K562 (cell line): Measurements from ENCODE around the gene OPCML. TPM values are rescaled to one million over a fixed set of nuclear protein-coding genes. Genes with fewer than 3 reads are reported as not detected.

Experiments used
- ATAC-seq: fragments of 200-7000 bp; cut with Tn5 transposase; 3 replicates; pipeline ENCODE4 v1.9.1; 2020; ENCODE audit warnings: moderate library complexity
- BruUV-seq: library from RNA; stranded (reverse); fragments of 400-500 nt; replicated peaks from 2 replicates; lab custom pipeline; 2021; lab: Mats Ljungman, UMichigan
- CTCF ChIA-PET: fragments of 300-600 bp; formaldehyde crosslinking; extraction: SDS; loops from one replicate; lab custom pipeline; 2021; ENCODE audit warnings: low intra/inter-chr PET ratio; lab: Yijun Ruan, JAX
- POLR2A ChIA-PET: fragments of 300-600, 350-650 bp; sonication (Branson Sonifier 250); formaldehyde crosslinking; extraction: SDS; loops from one replicate; lab custom pipeline; 2021; ENCODE audit warnings: antibody characterized with exemption, inconsistent platforms; lab: Yijun Ruan, JAX
- DNase-seq, 4 experiments: peaks; one replicate each; pipeline versions ENCODE4 v3.0.0 to v3.0.0-alpha.2; 2011 to 2018; ENCODE audit warnings: low spot score in 3 of 4, mixed read lengths in 3 of 4; ENCODE audit errors: extremely low read depth in 1 of 4
- FAIRE-seq: peaks from 2 replicates; lab custom pipeline; 2011; peaks lifted over from hg19 to GRCh38; lab: Jason Lieb, UNC
- H2AFZ ChIP-seq: 2 replicates; pipeline ENCODE4 v1.6.0; 2011; ENCODE audit warnings: low read depth, low read length, control low read depth, inconsistent platforms
- H3K27ac ChIP-seq: fragments of 200-600 bp; 3 replicates; pipeline ENCODE4 v1.8.0; 2011; ENCODE audit warnings: low read depth, mild to moderate bottlenecking, control low read depth, inconsistent platforms, low read length, moderate library complexity, mixed read lengths; ENCODE audit errors: extremely low read depth
- H3K27me3 ChIP-seq, 2 experiments: fragments of 300-600 bp in 1 of 2; 2 replicates in 1 of 2; 3 replicates in 1 of 2; pipeline versions ENCODE4 v1.6.0 to v1.8.0; 2011; ENCODE audit warnings: inconsistent platforms in 2 of 2, low read length in 2 of 2, mild to moderate bottlenecking in 1 of 2, mixed read lengths in 1 of 2, moderate library complexity in 1 of 2; ENCODE audit not compliant: control insufficient read depth in 2 of 2, insufficient read depth in 2 of 2
- H3K36me3 ChIP-seq: fragments of 300-600 bp; 3 replicates; pipeline ENCODE4 v1.8.0; 2011; ENCODE audit warnings: mild to moderate bottlenecking, low read length, inconsistent platforms; ENCODE audit not compliant: control insufficient read depth, insufficient read depth
- H3K4me1 ChIP-seq, 2 experiments: fragments of 200-600 bp in 1 of 2; replicated peaks in 1 of 2; 2 replicates in 1 of 2; 3 replicates in 1 of 2; pipeline versions ENCODE4 v1.5.1 to v1.8.0; 2011; ENCODE audit warnings: inconsistent platforms in 2 of 2, low read length in 2 of 2, mild to moderate bottlenecking in 1 of 2, mixed read lengths in 1 of 2, moderate library complexity in 1 of 2; ENCODE audit not compliant: control insufficient read depth in 2 of 2, insufficient read depth in 2 of 2
- H3K4me2 ChIP-seq: 2 replicates; pipeline ENCODE4 v1.6.1; 2011; ENCODE audit warnings: low read length, control low read depth, inconsistent platforms, mixed read lengths; ENCODE audit not compliant: insufficient read depth
- H3K4me3 ChIP-seq: fragments of 200-600 bp; sonication (generic), shearing (Covaris generic); 2 replicates; pipeline ENCODE4 v1.5.1; 2016; ENCODE audit warnings: control low read depth, inconsistent platforms
- H3K79me2 ChIP-seq: fragments of 200-600 bp; 3 replicates; pipeline ENCODE4 v1.8.0; 2011; ENCODE audit warnings: low read length, inconsistent platforms; ENCODE audit not compliant: control insufficient read depth, insufficient read depth
- H3K9ac ChIP-seq, 2 experiments: 2 replicates each; pipeline versions ENCODE4 v1.6.0 to v1.6.1; 2011; ENCODE audit warnings: low read depth in 2 of 2, low read length in 2 of 2, control low read depth in 1 of 2, inconsistent platforms in 1 of 2, mild to moderate bottlenecking in 1 of 2, mixed read lengths in 1 of 2; ENCODE audit not compliant: insufficient read depth in 1 of 2
- H3K9me1 ChIP-seq: one replicate; pipeline ENCODE4 v1.6.0; 2011; ENCODE audit warnings: inconsistent platforms, mild to moderate bottlenecking, low read length, moderate library complexity; ENCODE audit not compliant: control insufficient read depth, insufficient read depth
- H3K9me3 ChIP-seq: replicated peaks from 2 replicates; pipeline ENCODE4 v1.5.1; 2011; ENCODE audit warnings: low read depth, low read length, inconsistent platforms; ENCODE audit not compliant: control insufficient read depth, insufficient read depth
- H4K20me1 ChIP-seq: replicated peaks from 2 replicates; pipeline ENCODE4 v1.6.1; 2011; ENCODE audit warnings: low read length, inconsistent platforms, mixed read lengths; ENCODE audit not compliant: control insufficient read depth, insufficient read depth
- DMBX1 ChIP-seq: fragments of 250-450 bp; sonication (Bioruptor Pico); IDR thresholded peaks from 2 replicates; pipeline ENCODE4 v1.8.0; 2022; ENCODE audit warnings: inconsistent platforms, mild to moderate bottlenecking, moderate library complexity, borderline replicate concordance
- HLTF ChIP-seq: fragments of 450-650 bp; IDR thresholded peaks from 2 replicates; pipeline ENCODE4 v1.6.1; 2016
- NBN ChIP-seq: fragments of 450-650 bp; IDR thresholded peaks from 2 replicates; pipeline ENCODE4 v1.6.1; 2016; ENCODE audit warnings: low read depth, mild to moderate bottlenecking
- NFATC3 ChIP-seq: fragments of 450-650 bp; IDR thresholded peaks from 2 replicates; pipeline ENCODE4 v1.6.1; 2017; ENCODE audit warnings: mild to moderate bottlenecking
- NUFIP1 ChIP-seq: fragments of 450-650 bp; IDR thresholded peaks from 2 replicates; pipeline ENCODE4 v1.6.1; 2018; ENCODE audit not compliant: partially characterized antibody
- SMARCC2 ChIP-seq: fragments of 450-650 bp; IDR thresholded peaks from 2 replicates; pipeline ENCODE4 v1.6.1; 2017; ENCODE audit warnings: antibody characterized with exemption, moderate library complexity, mild to moderate bottlenecking, low read depth
- WHSC1 ChIP-seq: IDR thresholded peaks from one replicate; pipeline ENCODE4 v1.6.1; 2012; ENCODE audit warnings: low read length, control low read depth, inconsistent platforms
- WGBS: fragments of 100-300 bp; shearing (Covaris generic); methylation state at CpG from one replicate; pipeline ENCODE4 v1.1.6; 2016; ENCODE audit warnings: low coverage, mixed read lengths; ENCODE audit not compliant: insufficient coverage; ENCODE audit errors: missing lambda C conversion rate; 5-methylcytosine and 5-hydroxymethylcytosine counted together
- in situ Hi-C: fragments of 300-500 bp; cut with MboI; formaldehyde crosslinking; loops from 4 replicates; pipeline ENCODE4 v1.15.0; 2018; ENCODE audit warnings: inconsistent platforms, mixed read lengths
- intact Hi-C: fragments of 100-400 bp; cut with micrococcal nuclease; formaldehyde crosslinking; loops from 2 replicates; pipeline ENCODE4 v1.14.2; 2022
- polyA plus RNA-seq, 8 experiments: library from polyadenylated mRNA; depleted of rRNA in 4 of 8; stranded (reverse) in 5 of 8; unstranded in 3 of 8; fragments of >200 nt; fragmentation: Nextera tagmentation in 2 of 8; fragmentation: Illumina TruSeq in 1 of 8; extraction: Ambion mirVana in 2 of 8; extraction: Trizol in 1 of 8; gene quantifications; 2 replicates each; pipeline versions ENCODE4 v1.2.1 to v1.2.3, GENCODE V29; 2011 to 2014; ENCODE audit warnings: inconsistent platforms in 1 of 8, missing spikeins in 1 of 8
- total RNA-seq, 7 experiments: library from RNA; depleted of rRNA in 6 of 7; stranded (reverse); fragments of >200 nt in 6 of 7; fragmentation: Illumina TruSeq in 2 of 7; extraction: Trizol in 2 of 7; gene quantifications; 2 replicates each; pipeline versions ENCODE4 v1.2.1 to v1.2.3, GENCODE V29; 2011 to 2021; ENCODE audit warnings: low replicate concordance in 1 of 7
- TF ChIP-seq, protein P1 (sequence below): fragments of 250-450 bp; sonication (Bioruptor Pico); IDR thresholded peaks from 2 replicates; pipeline ENCODE4 v1.8.0; 2022; ENCODE audit warnings: moderate library complexity, mild to moderate bottlenecking, inconsistent platforms
- TF ChIP-seq, protein P2 (sequence below): sonication (generic); formaldehyde crosslinking; IDR thresholded peaks from 2 replicates; pipeline ENCODE4 v1.8.0; 2022; ENCODE audit warnings: missing genetic modification reagents, mild to moderate bottlenecking, moderate library complexity, borderline replicate concordance
- TF ChIP-seq, protein P3 (sequence below), 2 experiments: fragments of 450-650 bp in 1 of 2; sonication (generic) in 1 of 2; formaldehyde crosslinking in 1 of 2; IDR thresholded peaks; 2 replicates each; pipeline versions ENCODE4 v1.7.1 to v1.9.0; 2016 to 2022; ENCODE audit warnings: inconsistent platforms in 1 of 2, mild to moderate bottlenecking in 1 of 2, missing genetic modification reagents in 1 of 2

The OPCML gene
- total and polyA plus RNA-seq, 9 of the 15 experiments (the other 6 are each of a cell fraction or from before 2014, with no cell fraction given), result not detected

DNA sequence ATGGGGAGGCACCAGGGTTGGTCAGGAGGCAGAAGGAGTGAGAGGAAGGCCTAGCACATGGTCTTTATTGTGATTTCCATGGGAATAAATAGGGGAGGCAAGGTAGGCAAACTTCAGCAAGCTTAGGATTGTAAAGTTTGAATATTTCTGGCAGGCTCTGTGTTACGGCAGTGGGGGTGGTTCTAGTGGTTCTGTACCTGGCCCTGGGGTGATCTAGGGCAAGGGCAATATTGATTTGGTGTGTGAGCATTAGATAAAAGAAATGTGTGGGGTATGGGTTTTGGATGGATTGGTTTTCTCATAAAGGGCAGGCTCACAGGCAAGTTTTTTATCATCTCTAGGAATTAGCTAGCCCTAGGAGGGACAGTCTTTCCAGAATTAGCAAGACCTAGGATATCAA lies 584.0 kb downstream of the OPCML start:
- Histone ChIP-seq H2AFZ (no peak overlapping the region), H3K4me3 (no peak overlapping the region), H3K36me3 (no peaks in the 10 kb centered on the region), H3K9me3 (no peaks in the 10 kb centered on the region), H3K79me2 (no peaks in the 10 kb centered on the region), H3K27ac (no peak overlapping the region), H3K27me3 (no peaks in the 10 kb centered on the region), H3K4me2 (no peak overlapping the region), H3K9me1 (no peaks in the 10 kb centered on the region), H4K20me1 (no peaks in the 10 kb centered on the region), H3K9ac (no peak overlapping the region)
- 0% methylated on average over 1 of the region's 1 CpG for WGBS
- ATAC-seq, result no peak
- BruUV-seq, result no TSS peak
- intact Hi-C loops, result no loop called here
- in situ Hi-C loops, result no loop called here
- CTCF ChIA-PET, result no interaction called here
- no peak for FAIRE-seq
- TF ChIP-seq NBN (no peak), DMBX1 (CRISPR knock-in tag) (no peak), SMARCC2 (no peak), HLTF (no peak), WHSC1 (no peak), NFATC3 (no peak), NUFIP1 (no peak)
- TF ChIP-seq, protein P1, sequence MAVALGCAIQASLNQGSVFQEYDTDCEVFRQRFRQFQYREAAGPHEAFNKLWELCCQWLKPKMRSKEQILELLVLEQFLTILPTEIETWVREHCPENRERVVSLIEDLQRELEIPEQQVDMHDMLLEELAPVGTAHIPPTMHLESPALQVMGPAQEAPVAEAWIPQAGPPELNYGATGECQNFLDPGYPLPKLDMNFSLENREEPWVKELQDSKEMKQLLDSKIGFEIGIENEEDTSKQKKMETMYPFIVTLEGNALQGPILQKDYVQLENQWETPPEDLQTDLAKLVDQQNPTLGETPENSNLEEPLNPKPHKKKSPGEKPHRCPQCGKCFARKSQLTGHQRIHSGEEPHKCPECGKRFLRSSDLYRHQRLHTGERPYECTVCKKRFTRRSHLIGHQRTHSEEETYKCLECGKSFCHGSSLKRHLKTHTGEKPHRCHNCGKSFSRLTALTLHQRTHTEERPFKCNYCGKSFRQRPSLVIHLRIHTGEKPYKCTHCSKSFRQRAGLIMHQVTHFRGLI (CRISPR knock-in tag), result no peak
- TF ChIP-seq, protein P2, sequence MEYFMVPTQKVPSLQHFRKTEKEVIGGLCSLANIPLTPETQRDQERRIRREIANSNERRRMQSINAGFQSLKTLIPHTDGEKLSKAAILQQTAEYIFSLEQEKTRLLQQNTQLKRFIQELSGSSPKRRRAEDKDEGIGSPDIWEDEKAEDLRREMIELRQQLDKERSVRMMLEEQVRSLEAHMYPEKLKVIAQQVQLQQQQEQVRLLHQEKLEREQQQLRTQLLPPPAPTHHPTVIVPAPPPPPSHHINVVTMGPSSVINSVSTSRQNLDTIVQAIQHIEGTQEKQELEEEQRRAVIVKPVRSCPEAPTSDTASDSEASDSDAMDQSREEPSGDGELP, result no peak
- TF ChIP-seq, protein P3, sequence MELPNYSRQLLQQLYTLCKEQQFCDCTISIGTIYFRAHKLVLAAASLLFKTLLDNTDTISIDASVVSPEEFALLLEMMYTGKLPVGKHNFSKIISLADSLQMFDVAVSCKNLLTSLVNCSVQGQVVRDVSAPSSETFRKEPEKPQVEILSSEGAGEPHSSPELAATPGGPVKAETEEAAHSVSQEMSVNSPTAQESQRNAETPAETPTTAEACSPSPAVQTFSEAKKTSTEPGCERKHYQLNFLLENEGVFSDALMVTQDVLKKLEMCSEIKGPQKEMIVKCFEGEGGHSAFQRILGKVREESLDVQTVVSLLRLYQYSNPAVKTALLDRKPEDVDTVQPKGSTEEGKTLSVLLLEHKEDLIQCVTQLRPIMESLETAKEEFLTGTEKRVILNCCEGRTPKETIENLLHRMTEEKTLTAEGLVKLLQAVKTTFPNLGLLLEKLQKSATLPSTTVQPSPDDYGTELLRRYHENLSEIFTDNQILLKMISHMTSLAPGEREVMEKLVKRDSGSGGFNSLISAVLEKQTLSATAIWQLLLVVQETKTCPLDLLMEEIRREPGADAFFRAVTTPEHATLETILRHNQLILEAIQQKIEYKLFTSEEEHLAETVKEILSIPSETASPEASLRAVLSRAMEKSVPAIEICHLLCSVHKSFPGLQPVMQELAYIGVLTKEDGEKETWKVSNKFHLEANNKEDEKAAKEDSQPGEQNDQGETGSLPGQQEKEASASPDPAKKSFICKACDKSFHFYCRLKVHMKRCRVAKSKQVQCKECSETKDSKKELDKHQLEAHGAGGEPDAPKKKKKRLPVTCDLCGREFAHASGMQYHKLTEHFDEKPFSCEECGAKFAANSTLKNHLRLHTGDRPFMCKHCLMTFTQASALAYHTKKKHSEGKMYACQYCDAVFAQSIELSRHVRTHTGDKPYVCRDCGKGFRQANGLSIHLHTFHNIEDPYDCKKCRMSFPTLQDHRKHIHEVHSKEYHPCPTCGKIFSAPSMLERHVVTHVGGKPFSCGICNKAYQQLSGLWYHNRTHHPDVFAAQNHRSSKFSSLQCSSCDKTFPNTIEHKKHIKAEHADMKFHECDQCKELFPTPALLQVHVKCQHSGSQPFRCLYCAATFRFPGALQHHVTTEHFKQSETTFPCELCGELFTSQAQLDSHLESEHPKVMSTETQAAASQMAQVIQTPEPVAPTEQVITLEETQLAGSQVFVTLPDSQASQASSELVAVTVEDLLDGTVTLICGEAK (IDR thresholded peaks at IDR 0.05), result no peak
- TF ChIP-seq, protein P3 (CRISPR knock-in tag; IDR thresholded peaks at IDR 0.05), result no peak
- TF ChIP-seq, all 486 proteins: peak for 0
- DNase-seq, result no peak
- POLR2A ChIA-PET, result no interaction called here
- H3K4me1 ChIP-seq, result no peaks in the 10 kb centered on the region
